Measurements from ENCODE around the gene PHF21B.
"Not testable (repeated sequence)": the region's sequence is repeated elsewhere in the genome, so short reads cannot be mapped to it uniquely, and the experiment has no call there.

The PHF21B gene

DNA sequence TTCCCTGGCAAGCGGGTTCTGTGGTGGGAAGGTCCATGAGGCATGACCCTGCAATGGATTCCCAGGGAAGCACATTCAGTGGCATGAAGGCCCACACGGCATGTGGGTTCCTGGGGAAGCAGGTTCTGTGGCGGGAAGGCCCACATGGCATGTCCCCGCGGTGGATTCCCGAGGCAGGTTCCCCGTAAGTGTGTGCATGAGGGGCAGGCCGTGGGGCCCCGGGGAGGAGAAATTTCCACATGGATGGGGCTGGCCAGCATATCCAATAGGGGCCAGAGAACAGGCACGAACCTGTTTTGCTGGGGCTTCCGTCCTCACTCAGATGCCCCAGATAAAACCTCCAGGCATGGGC is 83.7 kb downstream of the PHF21B start:
- H3K36me3 ChIP-seq (ENCODE audit: low read depth) = no peaks in the 10 kb centered on the region
- no peak for DNase-seq (ENCODE audit: low spot score)
- ATAC-seq (ENCODE audit: low read depth) = no peak
- no peak overlapping the region for H3K4me3 ChIP-seq (ENCODE audit: severe bottlenecking)
- H3K4me1 ChIP-seq (ENCODE audit: insufficient read depth, poor library complexity, severe bottlenecking) = no peaks in the 10 kb centered on the region
- H3K9me3 ChIP-seq (ENCODE audit: severe bottlenecking) = no peaks in the 10 kb centered on the region
- H3K27me3 ChIP-seq (ENCODE audit: insufficient read depth, poor library complexity, severe bottlenecking) = peaks cover 2% of the 10 kb centered on the region
- TF ChIP-seq, protein P1, sequence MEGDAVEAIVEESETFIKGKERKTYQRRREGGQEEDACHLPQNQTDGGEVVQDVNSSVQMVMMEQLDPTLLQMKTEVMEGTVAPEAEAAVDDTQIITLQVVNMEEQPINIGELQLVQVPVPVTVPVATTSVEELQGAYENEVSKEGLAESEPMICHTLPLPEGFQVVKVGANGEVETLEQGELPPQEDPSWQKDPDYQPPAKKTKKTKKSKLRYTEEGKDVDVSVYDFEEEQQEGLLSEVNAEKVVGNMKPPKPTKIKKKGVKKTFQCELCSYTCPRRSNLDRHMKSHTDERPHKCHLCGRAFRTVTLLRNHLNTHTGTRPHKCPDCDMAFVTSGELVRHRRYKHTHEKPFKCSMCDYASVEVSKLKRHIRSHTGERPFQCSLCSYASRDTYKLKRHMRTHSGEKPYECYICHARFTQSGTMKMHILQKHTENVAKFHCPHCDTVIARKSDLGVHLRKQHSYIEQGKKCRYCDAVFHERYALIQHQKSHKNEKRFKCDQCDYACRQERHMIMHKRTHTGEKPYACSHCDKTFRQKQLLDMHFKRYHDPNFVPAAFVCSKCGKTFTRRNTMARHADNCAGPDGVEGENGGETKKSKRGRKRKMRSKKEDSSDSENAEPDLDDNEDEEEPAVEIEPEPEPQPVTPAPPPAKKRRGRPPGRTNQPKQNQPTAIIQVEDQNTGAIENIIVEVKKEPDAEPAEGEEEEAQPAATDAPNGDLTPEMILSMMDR (IDR thresholded peaks at IDR 0.05; ENCODE audit: poor library complexity, severe bottlenecking) = no peak
- no peak overlapping the region for H3K27ac ChIP-seq (ENCODE audit: poor library complexity, severe bottlenecking)

DNA sequence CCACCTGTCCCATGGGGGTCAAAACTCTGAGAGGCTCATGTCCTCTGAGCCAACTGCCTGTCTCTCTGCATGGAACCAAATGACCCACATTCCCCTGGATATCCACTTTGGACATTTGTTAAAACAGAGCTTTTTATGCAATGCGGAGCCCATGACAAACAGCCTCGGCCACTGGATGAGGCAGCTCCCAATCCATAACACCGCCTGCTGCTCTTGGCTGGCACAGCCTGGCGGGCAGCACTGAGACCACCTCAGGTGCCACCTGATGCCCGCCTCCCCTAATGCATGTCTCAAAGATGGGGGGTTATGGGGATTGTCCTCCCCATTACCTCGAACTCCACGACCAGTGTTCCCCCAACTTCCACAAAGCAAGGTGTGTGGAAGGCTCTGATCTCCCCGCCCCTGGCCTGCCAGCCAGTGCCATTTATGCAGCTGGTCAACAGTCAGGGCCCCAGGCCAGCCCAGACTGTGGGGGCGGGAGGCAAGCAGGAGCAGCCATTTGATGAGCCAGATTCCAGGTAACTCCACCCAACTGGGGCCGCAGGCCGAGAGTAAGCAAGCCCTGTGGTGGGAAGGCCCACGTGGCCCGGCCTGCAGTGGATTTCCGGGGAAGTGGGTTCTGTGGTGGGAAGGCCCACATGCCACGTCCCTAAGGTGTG is 84.2 kb downstream of the PHF21B start:
- DNase-seq (ENCODE audit: low spot score) (no peak), ATAC-seq (ENCODE audit: low read depth) (no peak)
- TF ChIP-seq, protein P1 (IDR thresholded peaks at IDR 0.05; ENCODE audit: poor library complexity, severe bottlenecking) = no peak
- Histone ChIP-seq H3K4me1 (ENCODE audit: insufficient read depth, poor library complexity, severe bottlenecking) (no peaks in the 10 kb centered on the region), H3K9me3 (ENCODE audit: severe bottlenecking) (no peaks in the 10 kb centered on the region), H3K36me3 (ENCODE audit: low read depth) (no peaks in the 10 kb centered on the region), H3K27ac (ENCODE audit: poor library complexity, severe bottlenecking) (no peak overlapping the region), H3K27me3 (ENCODE audit: insufficient read depth, poor library complexity, severe bottlenecking) (peaks cover 2% of the 10 kb centered on the region), H3K4me3 (ENCODE audit: severe bottlenecking) (no peak overlapping the region)

DNA sequence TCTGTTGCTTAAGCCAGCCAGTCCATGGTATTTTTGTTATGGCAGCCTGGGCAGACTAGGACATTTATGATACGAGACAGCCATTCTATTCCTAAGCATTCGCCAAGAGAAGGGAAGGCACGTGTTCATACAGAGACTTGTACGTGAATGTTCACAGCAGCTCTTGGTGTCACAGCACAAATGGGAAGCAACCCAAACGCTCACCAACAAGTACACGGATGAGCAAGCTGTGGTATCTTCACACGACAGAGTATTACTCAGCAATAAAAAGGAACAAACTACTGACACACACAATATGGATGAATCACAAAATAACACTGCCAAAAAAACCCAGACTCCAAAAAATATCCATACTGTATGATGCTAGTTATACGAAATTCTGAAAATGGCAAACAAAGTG is 85.1 kb downstream of the PHF21B start:
- Histone ChIP-seq H3K4me3 (ENCODE audit: severe bottlenecking) (no peak overlapping the region), H3K4me1 (ENCODE audit: insufficient read depth, poor library complexity, severe bottlenecking) (no peaks in the 10 kb centered on the region), H3K27me3 (ENCODE audit: insufficient read depth, poor library complexity, severe bottlenecking) (peaks cover 2% of the 10 kb centered on the region), H3K36me3 (ENCODE audit: low read depth) (no peaks in the 10 kb centered on the region), H3K9me3 (ENCODE audit: severe bottlenecking) (no peaks in the 10 kb centered on the region), H3K27ac (ENCODE audit: poor library complexity, severe bottlenecking) (no peak overlapping the region)
- ATAC-seq (ENCODE audit: low read depth) = no peak
- no peak for DNase-seq (ENCODE audit: low spot score)
- TF ChIP-seq, protein P1 (IDR thresholded peaks at IDR 0.05; ENCODE audit: poor library complexity, severe bottlenecking) = no peak

DNA sequence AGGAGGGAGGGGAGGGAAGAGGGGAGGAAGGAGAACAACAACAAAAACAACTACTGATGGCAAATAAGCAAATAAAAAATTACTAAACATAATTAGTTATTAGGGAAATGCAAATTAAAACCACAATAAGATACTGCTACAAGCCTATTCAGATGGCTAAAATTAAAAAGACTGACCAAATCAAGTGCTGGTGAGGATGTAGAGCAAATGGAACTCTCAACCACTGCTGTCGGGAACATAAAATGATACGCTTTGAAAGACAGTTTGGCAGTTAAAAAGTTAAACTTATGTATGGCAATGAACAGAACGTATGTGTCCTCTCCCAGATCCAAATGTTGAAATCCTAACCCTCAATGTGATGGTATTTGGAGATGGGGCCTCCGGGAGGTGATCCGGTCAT is 85.7 kb downstream of the PHF21B start:
- H3K4me3 ChIP-seq (ENCODE audit: severe bottlenecking) = no peak overlapping the region
- H3K4me1 ChIP-seq (ENCODE audit: insufficient read depth, poor library complexity, severe bottlenecking) = no peaks in the 10 kb centered on the region
- peaks cover 2% of the 10 kb centered on the region for H3K27me3 ChIP-seq (ENCODE audit: insufficient read depth, poor library complexity, severe bottlenecking)
- no peak for ATAC-seq (ENCODE audit: low read depth)
- no peaks in the 10 kb centered on the region for H3K36me3 ChIP-seq (ENCODE audit: low read depth)
- no peaks in the 10 kb centered on the region for H3K9me3 ChIP-seq (ENCODE audit: severe bottlenecking)
- no peak overlapping the region for H3K27ac ChIP-seq (ENCODE audit: poor library complexity, severe bottlenecking)
- no peak for DNase-seq (ENCODE audit: low spot score)
- TF ChIP-seq, protein P1 (IDR thresholded peaks at IDR 0.05; ENCODE audit: poor library complexity, severe bottlenecking) = no peak

DNA sequence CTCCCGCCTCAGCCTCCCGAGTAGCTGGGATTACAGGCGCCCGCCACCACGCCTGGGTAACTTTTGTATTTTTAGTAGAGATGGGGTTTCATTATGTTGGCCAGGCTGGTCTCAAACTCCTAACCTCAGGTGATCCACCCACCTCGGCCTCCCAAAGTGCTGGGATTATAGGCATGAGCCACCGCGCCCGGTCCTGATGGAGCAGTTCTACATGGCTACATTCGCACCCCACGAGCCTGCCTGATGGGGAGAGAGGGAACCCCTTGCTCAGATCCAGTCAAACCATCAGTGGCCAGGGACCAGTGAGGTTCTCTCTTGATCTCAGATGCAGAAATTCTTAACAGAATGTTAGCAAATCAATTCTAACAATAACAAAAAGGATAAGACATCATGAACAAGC is 88.0 kb downstream of the PHF21B start:
- DNase-seq (ENCODE audit: low spot score); H3K27ac ChIP-seq (ENCODE audit: poor library complexity, severe bottlenecking); H3K36me3 ChIP-seq (ENCODE audit: low read depth); H3K4me1 ChIP-seq (ENCODE audit: insufficient read depth, poor library complexity, severe bottlenecking); H3K9me3 ChIP-seq (ENCODE audit: severe bottlenecking); H3K27me3 ChIP-seq (ENCODE audit: insufficient read depth, poor library complexity, severe bottlenecking); ATAC-seq (ENCODE audit: low read depth); H3K4me3 ChIP-seq (ENCODE audit: severe bottlenecking): not testable (repeated sequence)
